ENCODE data around the gene SCRT2. TPM values are rescaled to one million over a fixed set of nuclear protein-coding genes. Genes with fewer than 3 reads are reported as not detected.
A peak's percentile ranks its signal among the peaks of the same experiment; 100 is the strongest.

The SCRT2 gene
- total and polyA plus RNA-seq, 2 donors (not counting 3 experiments of a cell fraction or from before 2014, with no cell fraction given) = not detected

DNA sequence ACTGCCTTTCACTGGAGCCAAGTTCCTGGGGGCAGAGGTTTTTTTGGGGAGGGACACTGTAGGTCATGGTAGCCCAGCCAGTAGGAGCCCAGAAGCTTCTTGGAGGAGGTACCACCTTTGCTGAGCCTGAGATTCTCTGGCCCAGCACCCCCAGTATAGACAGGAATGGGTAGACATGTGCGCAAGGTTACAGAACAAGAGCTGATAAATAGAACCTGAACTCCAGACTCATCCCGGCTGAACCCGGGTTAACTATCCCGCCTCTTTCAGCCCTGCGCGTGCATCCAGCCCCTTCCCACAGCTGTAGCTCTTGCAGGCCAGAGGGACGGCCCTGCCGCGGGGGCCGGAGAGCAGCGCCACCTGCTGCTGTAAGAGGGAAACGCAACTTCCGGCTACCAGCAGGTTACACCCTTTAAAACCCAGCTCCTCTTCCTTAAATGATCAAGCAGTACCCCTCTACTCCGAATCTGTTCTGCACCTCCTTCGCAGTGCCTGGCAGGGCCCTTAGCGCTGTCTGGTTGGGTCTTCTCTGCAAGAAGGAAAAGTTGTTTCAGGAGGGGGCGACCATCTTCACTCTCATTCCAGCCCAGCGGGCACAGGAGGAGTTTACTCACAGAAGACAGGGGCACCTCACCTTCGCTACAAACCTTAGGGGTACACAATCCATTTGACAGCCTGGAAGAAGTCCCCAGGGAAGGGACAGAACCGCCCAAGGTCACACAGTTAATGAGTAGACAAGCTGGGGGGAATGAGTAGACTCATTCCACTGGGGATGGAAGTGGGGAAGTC is 30.1 kb downstream of the SCRT2 start:
- no peak overlapping the region for H2AFZ ChIP-seq (ENCODE audit: low read depth, low read length)
- no peaks in the 10 kb centered on the region for H3K27me3 ChIP-seq (ENCODE audit: control insufficient read depth in 2 of 2, insufficient read depth in 2 of 2, low read length in 2 of 2)
- dilution Hi-C loops (cut with MboI; ENCODE audit: extremely low pct_ligation_motif_present, low sequenced_read_pairs) (no loop called here), intact Hi-C loops (cut with micrococcal nuclease) (loop anchor here (1.0 kb wide), 3 partner anchors 83 to 291 kb away; no protein-coding TSS in a partner anchor)
- BruUV-seq (replicated peaks) = no TSS peak
- POLR2A ChIA-PET = interaction anchor here (0.5 to 0.7 kb wide), 2 partner anchors 22 to 73 kb away, joined by 3 to 13 read pairs; no protein-coding TSS in a partner anchor
- H4K20me1 ChIP-seq (replicated peaks; ENCODE audit: control insufficient read depth, extremely low read depth, insufficient read depth, low read length) = no peaks in the 10 kb centered on the region
- TF ChIP-seq, protein P1, sequence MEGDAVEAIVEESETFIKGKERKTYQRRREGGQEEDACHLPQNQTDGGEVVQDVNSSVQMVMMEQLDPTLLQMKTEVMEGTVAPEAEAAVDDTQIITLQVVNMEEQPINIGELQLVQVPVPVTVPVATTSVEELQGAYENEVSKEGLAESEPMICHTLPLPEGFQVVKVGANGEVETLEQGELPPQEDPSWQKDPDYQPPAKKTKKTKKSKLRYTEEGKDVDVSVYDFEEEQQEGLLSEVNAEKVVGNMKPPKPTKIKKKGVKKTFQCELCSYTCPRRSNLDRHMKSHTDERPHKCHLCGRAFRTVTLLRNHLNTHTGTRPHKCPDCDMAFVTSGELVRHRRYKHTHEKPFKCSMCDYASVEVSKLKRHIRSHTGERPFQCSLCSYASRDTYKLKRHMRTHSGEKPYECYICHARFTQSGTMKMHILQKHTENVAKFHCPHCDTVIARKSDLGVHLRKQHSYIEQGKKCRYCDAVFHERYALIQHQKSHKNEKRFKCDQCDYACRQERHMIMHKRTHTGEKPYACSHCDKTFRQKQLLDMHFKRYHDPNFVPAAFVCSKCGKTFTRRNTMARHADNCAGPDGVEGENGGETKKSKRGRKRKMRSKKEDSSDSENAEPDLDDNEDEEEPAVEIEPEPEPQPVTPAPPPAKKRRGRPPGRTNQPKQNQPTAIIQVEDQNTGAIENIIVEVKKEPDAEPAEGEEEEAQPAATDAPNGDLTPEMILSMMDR (IDR thresholded peaks at IDR 0.05; ENCODE audit: extremely low read depth in 1 of 2, insufficient read depth in 1 of 2, low read depth in 1 of 2, low read length in 2 of 2) = peak; percentile 94 to 98
- TF ChIP-seq POLR2AphosphoS5 (IDR thresholded peaks at IDR 0.05; ENCODE audit: insufficient read depth, low read depth, low read length) (no peak), POLR2A (IDR thresholded peaks at IDR 0.05; ENCODE audit: low read depth, low read length) (peak; percentile 38)
- no peak overlapping the region for H3K4me3 ChIP-seq (replicated peaks in 1 of 3; ENCODE audit: insufficient read depth in 1 of 3, low read depth in 1 of 3, low read length in 3 of 3)
- H3K9me3 ChIP-seq (replicated peaks; ENCODE audit: control insufficient read depth, insufficient read depth, low read length) = no peaks in the 10 kb centered on the region
- no peak overlapping the region for H3K9ac ChIP-seq (replicated peaks; ENCODE audit: extremely low read depth, insufficient read depth, low read length)
- H3K4me1 ChIP-seq (ENCODE audit: control insufficient read depth, extremely low read depth, insufficient read depth, low read length) = no peaks in the 10 kb centered on the region
- no peak overlapping the region for H3K27ac ChIP-seq (ENCODE audit: insufficient read depth, low read depth, low read length)
- H3K36me3 ChIP-seq (ENCODE audit: control insufficient read depth in 2 of 2, extremely low read depth in 1 of 2, insufficient read depth in 2 of 2, low read length in 2 of 2) = peaks cover 3 to 15% of the 10 kb centered on the region in 2 experiments
- H3K79me2 ChIP-seq (ENCODE audit: control insufficient read depth, insufficient read depth, low read length) = peaks cover 5% of the 10 kb centered on the region
- FAIRE-seq (peak; percentile 87), DNase-seq (ENCODE audit: low read depth, low spot score) (peak; percentile 80)
- no peak overlapping the region for H3K4me2 ChIP-seq (ENCODE audit: insufficient read depth, low read length)
- no peaks in the 10 kb centered on the region for H3K9me1 ChIP-seq (replicated peaks; ENCODE audit: control insufficient read depth, extremely low read depth, insufficient read depth, low read length)
- CTCF ChIA-PET = interaction anchor here (0.6 to 6.3 kb wide), 63 partner anchors 8 to 315 kb away, joined by 3 to 298 read pairs (median 5); partner anchors contain the start of genes CSNK2A1, SCRT2 and TRIB3

All from endothelial cell of umbilical vein (primary cell).